CMK (cell line): ENCODE data around the gene ARHGAP26.

Source experiments
- DNase-seq: peaks from one replicate; pipeline ENCODE4 v3.0.0-alpha.2; 2010; ENCODE audit warnings: low read depth

The ARHGAP26 gene

DNA sequence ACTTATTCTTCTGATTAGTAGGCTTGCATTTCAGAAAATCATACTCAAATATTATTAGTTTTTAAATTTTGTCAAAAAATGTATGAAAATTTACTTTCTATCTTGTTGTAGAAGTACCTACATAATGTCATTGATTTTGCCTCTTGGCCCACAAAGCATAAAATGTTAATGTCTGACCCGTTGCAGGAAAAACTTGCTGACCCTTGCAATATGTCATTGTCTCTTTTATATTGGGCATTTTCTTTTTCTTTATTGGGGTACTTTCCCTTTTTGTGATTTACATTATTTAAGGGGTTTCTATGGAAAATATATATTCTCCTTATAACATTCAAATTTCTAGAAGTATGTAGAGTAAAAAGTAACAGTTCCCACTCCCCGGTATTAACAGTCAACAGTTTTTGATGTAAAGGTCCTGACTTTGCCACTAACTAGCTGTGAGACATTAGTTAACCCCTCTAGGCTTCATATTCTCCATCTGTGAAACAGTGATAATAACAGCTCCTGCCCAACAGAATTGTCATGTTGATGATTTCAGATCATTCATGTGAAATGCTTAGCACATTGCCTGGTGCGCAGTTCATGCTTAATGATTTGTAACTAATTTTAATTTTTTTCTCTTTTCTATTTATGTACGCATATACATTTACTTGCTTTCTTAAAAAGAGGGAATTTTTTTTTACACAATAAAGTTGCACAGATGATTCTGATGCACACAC, 243.2 kb downstream of the ARHGAP26 start:
- no peak for DNase-seq

DNA sequence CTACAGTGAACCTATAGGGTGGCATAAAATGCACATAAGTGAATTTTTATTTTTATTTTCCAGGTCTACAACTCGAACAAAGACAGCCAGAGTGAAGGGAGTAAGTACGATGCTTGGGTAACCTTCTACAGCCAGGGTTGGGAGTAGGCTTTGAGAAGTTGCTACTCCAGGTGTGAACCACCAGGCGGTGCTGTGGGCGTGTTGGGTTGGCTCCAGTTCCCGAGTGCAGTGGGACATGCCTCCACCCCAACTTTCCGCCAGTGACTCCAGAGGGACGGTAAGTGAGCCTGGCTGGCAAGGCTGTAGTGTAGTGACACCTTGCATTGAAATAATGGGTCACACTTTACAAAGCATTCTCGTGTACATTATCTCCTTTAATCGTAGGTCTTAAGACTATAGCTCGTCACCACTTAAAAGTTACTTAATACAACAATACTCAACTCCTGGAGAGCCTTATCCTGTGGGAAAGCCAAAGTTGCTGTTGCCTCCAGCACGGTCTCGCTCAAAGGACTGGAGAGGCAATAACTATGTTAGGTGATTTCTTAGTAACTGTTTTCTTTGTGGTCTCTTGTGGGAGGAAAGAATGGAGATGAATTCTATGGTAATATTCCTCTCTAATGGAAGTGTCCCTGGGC, 244.0 kb downstream of the ARHGAP26 start:
- no peak for DNase-seq

DNA sequence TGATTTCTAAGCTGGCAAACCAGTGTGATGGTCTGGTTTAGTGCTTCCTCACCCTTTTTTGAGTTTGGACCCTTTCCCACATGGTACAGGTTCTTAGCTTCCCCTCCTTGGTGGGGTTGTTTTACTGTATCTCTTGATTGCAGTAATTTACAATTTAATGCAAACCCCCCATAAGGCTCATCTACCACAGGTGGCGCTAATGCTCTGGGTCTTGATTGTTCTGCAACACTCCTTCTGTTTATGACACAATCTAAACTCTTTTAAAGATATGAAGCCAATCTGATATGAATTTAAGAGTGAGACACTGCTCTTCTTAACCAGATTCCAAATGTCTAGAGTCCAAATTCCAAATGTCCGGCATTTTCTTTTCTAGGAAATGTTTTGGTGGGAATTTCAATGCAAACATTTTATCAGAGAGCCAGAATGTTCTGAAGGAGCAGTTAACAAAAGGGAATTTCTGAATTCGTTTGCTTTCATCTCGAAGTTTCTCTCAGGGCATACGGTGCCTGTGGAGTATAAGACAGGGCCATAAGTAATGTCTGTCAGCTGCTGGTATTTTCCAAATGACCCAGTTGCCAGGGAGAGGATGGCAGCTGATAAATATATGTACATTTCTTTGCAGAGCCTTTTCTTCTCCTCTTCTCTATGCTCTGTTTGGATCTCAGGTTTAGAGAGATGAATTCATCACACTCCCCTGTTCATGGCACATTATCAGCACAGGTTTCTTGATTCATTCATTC, 246.8 kb downstream of the ARHGAP26 start:
- no peak for DNase-seq

DNA sequence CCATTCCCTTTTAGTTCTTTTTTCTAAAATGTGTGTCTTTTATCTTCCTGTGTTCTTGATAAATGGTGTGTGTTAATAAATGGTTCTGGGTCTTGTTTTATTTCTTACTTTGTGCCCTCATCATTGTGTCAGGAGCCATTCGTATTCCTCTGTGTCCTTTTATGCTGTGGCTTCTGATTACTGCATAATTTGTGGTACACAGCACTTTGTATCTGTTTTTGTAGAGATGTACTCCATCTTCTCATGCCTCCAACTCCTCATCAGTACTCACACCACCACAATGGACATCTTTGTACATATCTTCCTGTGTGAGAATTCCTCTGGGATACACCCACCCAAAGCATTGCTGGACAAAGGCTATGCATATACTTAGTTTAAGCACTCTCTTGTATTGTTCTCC, 247.4 kb downstream of the ARHGAP26 start:
- DNase-seq, result no peak

DNA sequence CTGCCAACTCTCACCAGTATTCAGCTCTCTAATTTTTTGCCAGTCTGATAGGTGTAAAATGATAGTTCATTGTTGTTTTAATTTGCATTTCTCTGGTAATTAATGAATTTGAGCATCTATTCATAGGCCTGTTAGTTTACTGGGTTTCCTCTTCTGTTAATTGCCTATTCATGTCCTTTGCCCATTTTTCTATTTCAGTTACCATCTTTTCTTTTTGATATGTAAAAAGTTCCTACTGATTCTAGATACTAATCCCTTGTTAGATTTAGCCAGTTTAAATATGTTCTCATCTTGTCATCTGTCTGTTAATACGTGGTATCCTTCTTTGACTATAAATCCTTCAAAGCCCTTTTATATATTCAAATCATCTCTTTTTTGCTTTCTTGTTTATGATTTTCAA, 247.8 kb downstream of the ARHGAP26 start:
- no peak for DNase-seq

- no peak for DNase-seq
Observed at GRCh38 chr5:143019157-143019556, 249.0 kb downstream of the ARHGAP26 start.

- DNase-seq, result no peak
Observed at GRCh38 chr5:143019614-143020515, 249.7 kb downstream of the ARHGAP26 start.

GRCh38 chr5:143021595-143021994, 251.4 kb downstream of the ARHGAP26 start:
- DNase-seq, result no peak

DNA sequence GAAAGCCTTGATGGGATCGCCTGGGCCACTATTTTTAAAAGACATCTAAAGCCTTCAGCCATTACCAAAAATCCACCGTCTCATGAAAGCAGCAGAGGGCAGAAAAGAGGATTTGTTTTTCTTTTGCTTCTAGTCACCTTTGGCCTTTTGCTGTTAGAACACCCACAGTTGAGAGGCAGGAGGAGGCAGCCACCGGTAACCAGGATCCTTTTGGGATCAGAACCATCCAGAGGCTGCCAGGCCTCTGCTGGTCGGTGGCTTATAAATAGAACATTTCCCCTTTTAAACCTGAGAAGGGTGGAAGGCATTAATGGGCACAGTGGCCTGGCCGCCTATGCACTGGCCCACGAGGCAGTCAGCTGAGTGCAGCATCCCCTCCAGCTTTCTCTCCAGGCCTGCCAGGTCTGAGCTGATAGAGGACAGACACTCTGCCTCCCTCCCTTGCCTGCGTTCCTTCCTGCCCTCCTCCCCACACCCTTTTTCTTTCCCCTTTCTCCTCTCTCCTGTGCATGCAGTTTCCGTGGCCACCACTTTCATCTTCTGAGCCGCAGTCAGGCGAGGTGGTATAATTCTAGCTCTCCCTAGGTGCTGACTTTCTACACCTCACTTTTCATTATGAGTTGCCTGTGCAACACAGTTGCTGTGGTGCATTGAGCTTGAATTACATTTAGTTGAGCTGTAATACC, 253.4 kb downstream of the ARHGAP26 start:
- DNase-seq, result no peak

- no peak for DNase-seq
Observed at GRCh38 chr5:143024228-143024920, 254.2 kb downstream of the ARHGAP26 start.

GRCh38 chr5:143025376-143025775, 255.2 kb downstream of the ARHGAP26 start:
- DNase-seq, result no peak

DNA sequence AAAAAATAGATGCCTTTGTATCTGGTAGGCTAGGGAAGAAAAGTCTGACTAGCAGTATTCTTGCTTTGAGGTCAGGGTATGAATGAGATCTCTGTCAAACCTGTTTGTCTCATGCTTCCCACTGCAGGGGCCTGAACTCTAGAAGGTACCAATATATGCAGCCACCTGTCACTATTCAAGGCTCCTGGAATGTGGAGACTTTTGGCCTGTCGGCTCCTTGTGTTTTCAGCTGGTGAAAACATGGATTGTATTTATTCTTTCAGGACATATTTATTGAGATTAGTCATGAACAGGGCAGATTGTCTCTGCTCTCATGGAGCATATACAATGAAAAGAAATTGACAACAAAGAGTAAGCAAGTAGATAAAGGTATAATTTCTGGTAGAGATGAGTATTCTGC, 255.8 kb downstream of the ARHGAP26 start:
- DNase-seq, result no peak

DNA sequence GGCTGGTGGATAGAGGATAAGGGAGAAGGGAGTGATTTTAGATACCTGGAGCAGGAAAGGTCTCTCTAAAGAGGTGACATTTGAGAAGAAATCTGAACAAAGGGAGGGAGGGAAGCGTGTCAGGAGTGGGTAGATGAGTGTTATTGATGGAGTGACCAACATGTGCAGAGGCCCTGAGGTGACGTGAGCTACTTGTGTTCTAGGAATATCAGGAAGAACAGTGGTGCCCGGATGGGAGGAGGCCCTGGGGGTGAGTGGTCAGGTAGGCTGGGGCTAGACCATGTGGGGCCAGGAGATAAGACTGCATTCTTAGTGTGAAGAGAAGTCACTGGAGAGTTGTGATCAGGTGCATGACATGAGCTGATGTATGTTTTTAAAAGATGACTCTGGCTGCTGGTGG, 256.2 kb downstream of the ARHGAP26 start:
- DNase-seq, result no peak

DNA sequence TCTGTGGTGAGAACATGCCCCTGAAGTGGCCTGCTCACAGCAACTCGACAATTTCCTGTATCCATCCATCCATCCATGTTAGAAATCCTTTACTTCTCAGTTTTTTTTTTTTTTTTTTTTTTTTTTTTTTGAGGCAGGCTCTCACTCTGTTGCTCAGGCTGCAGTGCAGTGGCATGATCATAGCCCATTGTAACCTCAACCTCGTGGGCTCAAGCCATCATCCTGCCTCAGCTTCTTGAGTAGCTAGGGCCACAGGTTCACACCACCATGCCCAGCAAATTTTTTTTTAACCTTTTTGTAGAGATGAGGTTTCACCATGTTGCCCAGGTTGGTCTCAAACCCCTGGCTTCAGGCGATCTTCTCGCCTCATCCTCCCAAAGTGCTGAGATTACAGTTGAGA, 259.1 kb downstream of the ARHGAP26 start:
- no peak for DNase-seq

DNA sequence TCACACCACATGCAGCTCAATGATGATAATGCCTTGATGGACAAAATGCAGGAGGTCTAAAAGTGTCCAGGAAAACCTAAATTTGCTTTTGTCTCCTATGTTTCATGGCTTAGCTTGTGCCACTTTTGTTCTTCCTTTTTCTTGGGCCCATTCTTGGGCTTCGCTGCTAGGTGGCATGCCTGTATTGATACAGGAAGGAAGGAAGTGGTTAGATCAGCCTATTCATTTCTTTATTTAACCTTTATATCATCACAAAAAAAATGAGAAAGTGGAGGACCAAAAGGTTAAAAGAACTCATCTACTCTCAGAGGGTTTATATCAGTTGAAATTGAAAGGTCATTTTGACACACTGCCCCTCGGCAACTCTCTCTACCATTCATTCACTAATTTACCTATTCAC, 260.2 kb downstream of the ARHGAP26 start:
- no peak for DNase-seq

GRCh38 chr5:143031781-143032580, 261.8 kb downstream of the ARHGAP26 start:
- DNase-seq, result no peak

- DNase-seq, result no peak
Observed at GRCh38 chr5:143032581-143032836, 262.3 kb downstream of the ARHGAP26 start.

GRCh38 chr5:143033535-143034250, 263.5 kb downstream of the ARHGAP26 start:
- DNase-seq, result no peak

- DNase-seq, result no peak
Observed at GRCh38 chr5:143036146-143036927, 266.2 kb downstream of the ARHGAP26 start.
